Esophagus muscularis mucosa (tissue), 3 donors: Measurements from ENCODE around the gene CROCC2.

Experiments
- POLR2A ChIP-seq: fragments of 450-650 bp; IDR thresholded peaks from one replicate; pipeline ENCODE4 v1.6.1; 2017; ENCODE audit warnings: antibody characterized with exemption, moderate library complexity, mild to moderate bottlenecking, low read depth
- POLR2AphosphoS5 ChIP-seq, 2 donors: sonication (generic); formaldehyde crosslinking; IDR thresholded peaks; one replicate each; pipeline ENCODE4 v1.6.1; 2017; ENCODE audit warnings: antibody characterized with exemption in 2 of 2
- TF ChIP-seq, protein P1 (sequence below), 3 experiments: fragments of 200-600 bp in 2 of 3; fragments of 450-650 bp in 1 of 3; sonication (generic) in 2 of 3; IDR thresholded peaks; one replicate each; pipeline ENCODE4 v1.5.1; 2017 to 2019; ENCODE audit warnings: antibody characterized with exemption in 3 of 3, mild to moderate bottlenecking in 2 of 3, moderate library complexity in 1 of 3

DNA sequence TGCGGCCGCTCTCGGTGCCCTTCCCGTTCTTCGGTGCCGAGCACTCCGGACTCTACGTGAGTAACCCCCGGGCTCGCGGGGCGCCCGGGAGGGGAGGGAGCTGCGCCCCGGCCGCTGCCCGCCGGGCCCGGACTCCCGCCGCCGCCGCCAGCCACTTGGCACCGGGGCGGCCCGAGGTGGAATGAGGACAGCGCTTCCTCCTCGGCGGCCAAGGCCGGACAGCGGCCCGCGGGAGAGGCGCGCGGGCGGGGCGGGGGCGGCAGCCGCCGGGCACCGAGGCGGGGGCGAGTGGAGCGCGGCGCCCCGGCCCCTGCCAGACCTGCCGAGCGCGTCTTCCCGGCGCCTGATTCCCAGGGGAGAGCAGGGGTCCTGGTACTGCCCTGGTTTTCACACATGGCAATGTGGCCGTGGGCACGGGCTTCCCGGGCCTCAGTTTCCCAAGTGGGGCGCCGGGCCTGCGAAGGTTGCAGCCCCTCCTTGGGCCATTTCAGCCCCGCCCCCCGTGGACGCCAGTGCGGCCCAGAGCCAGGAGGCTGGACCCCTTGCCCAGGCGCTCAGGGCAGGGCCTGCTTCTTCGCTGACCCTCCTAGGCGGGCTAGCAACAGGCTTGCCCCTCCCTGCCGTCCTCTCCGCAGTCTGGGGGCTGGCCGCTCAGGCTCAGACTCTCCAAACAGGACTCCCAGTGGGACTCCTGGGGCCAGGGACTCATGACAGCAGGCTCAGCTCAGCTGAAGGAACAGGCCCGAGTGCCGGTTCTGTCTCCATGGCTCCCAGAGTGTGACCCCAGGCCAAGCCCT, 93.1 kb downstream of the CROCC2 start:
- TF ChIP-seq POLR2AphosphoS5 (IDR thresholded peaks at IDR 0.05): no peak
- TF ChIP-seq, protein P1, sequence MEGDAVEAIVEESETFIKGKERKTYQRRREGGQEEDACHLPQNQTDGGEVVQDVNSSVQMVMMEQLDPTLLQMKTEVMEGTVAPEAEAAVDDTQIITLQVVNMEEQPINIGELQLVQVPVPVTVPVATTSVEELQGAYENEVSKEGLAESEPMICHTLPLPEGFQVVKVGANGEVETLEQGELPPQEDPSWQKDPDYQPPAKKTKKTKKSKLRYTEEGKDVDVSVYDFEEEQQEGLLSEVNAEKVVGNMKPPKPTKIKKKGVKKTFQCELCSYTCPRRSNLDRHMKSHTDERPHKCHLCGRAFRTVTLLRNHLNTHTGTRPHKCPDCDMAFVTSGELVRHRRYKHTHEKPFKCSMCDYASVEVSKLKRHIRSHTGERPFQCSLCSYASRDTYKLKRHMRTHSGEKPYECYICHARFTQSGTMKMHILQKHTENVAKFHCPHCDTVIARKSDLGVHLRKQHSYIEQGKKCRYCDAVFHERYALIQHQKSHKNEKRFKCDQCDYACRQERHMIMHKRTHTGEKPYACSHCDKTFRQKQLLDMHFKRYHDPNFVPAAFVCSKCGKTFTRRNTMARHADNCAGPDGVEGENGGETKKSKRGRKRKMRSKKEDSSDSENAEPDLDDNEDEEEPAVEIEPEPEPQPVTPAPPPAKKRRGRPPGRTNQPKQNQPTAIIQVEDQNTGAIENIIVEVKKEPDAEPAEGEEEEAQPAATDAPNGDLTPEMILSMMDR (IDR thresholded peaks at IDR 0.05): no peak
- TF ChIP-seq POLR2A: no peak
